NOMO-1 (cell line): ENCODE results near the gene SYCN.
"Not testable (repeated sequence)": the region's sequence is repeated elsewhere in the genome, so short reads cannot be mapped to it uniquely, and the experiment has no call there.

Experiments used
- DNase-seq, 2 experiments: peaks; one replicate each; lab custom pipeline; 2025; ENCODE audit not compliant: unreplicated experiment in 2 of 2; lab: John Stamatoyannopoulos, UW

Gene SYCN

DNA sequence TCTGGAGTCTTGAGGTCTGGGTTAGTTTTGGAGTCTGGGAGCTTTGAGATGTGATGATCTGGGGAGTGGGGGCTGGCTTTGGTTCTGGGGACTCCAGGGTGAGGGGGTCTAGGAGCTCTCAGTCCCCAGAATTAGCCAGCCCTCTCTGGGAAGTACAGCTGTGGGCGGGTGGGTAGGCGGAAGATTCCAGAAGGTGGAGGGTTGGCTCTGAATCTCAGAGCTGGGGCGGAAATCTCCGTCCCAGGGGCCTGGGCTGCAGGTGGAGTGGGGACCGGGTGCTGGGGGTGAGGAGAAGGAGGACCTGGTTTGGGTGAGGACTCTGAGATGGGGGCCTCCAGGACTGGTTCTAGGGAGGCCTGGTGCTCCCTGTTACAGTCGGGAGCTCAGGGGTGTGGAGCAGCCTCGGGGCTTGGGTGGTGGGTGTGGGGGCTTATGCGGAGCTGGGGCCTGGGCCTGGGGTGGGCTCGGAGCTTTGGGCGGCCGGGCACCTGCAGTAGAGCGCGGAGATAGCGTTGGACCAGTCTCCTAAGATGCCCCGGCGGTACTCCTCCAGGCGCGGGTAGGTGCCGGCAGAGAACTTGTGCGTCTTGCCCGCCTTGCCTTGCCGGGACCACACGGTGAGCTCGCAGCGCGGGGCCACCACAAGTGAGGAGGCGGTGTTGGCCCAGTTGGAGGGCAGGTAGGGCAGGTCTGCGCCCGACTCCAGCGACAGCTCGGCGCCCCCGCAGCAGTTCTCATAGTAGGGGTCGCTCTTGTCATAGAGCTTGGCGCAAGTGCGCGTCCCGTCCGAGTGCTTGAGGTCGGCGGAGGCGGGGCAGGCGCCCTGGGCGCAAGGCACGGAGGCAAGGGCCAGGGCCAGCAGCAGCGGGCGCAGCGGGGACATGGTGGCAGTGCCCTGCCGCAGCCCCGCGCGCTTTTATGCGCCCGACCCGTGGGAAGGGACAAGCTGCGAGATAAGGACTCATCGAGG lies at the start of gene SYCN:
Gene SYCN (minus strand): TSS at position 892 of the 970 bp plus-strand sequence. CDS start 9 bp downstream, at position 883.
- no peak for DNase-seq

DNA sequence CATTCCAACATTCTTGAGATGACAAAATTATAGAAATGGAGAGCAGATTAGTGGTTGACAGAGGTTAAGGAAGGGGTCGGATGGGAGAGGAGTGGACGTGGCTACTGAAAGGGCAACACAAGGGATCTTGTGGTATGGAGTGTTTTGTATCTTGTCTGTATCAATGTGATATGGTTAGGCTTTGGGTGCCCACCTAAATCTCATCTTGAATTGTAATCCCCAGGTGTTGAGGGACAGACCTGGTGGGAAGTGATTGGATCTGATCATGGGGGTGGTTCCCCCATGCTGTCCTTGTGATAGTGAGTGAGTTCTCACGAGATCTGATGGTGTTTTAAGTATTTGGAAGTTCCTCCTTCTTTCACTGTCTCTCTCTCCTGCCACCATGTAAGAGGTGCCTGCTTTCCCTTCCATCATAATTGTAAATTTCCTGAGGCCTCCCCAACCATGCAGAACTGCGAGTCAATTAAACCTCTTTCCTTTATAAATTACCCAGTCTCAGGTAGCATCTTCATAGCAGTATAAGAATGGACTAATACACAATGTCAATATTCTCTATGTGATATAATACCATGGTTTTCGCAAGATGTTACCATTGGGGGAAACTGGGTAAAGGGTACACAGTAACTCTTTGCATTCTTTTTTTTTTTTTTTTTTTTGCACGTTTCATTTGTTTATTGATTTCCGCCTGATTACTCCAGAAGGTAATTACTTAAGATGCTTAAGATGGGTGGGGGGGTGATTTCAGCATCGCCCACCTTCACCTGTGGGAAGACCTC lies 49.5 kb upstream of the SYCN start:
- DNase-seq = no peak

DNA sequence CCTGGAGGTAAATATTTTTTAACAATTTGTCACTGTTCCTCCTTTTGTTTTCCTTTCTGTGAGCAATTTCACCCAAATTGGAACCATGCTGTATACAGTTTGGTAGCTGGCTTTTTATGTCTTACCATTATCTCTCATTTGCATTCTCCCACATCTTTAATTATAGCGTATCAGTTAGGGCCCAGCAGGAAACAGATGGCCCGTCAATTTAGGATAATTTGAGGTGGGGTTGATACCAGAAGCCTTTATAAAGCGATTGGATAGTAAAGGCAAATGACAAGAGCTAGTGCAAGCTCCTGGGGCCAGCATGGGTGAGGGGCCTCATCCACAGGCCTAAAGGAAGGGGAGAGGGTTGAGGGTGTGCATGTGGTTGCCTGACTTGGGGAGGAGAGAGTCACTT lies 48.4 kb upstream of the SYCN start:
- no peak for DNase-seq

DNA sequence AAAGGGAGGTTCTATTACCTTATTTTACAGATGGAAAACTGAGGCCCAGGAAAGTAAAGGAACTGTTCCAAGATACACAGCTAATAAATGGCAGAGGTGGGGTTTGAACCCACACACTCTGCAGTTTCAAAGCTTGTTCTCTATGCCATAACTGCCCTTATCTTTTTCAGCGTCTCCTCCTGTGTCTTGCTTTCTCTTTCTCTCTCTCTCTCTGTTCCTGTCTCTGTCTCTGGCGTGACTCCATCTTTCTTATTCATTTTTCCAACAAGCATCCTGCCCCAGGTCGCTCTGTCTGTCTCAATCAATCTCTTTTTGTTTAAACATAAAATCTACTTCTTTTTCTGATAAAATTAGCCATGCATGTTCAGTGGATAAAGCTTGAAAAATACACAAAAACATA lies 47.8 kb upstream of the SYCN start:
- DNase-seq = no peak

DNA sequence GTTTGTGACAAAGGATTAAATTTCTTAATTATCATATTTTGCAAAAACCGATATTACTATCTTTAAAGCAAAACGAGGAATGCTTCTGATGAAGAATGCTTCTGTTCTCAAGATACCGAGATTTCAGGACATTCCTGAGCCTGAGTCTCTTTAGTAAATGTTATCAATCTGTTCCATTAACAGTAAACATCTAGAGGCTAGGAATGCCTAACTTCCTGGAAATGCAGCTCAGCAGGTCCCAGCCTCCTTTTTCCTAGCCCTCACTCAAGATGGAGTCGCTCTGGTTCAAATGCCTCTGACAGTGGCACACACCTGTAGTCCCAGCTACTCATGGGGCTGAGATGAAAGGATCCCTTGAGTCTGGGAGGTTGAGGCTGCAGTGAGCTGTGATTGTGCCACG lies 47.0 kb upstream of the SYCN start:
- no peak for DNase-seq

GRCh38 chr19:39248806-39249205 lies 44.7 kb upstream of the SYCN start, which contains the start of gene IFNL4:
Gene IFNL4, minus strand, starts transcription at chr19:39248856.
- DNase-seq = no peak

DNA sequence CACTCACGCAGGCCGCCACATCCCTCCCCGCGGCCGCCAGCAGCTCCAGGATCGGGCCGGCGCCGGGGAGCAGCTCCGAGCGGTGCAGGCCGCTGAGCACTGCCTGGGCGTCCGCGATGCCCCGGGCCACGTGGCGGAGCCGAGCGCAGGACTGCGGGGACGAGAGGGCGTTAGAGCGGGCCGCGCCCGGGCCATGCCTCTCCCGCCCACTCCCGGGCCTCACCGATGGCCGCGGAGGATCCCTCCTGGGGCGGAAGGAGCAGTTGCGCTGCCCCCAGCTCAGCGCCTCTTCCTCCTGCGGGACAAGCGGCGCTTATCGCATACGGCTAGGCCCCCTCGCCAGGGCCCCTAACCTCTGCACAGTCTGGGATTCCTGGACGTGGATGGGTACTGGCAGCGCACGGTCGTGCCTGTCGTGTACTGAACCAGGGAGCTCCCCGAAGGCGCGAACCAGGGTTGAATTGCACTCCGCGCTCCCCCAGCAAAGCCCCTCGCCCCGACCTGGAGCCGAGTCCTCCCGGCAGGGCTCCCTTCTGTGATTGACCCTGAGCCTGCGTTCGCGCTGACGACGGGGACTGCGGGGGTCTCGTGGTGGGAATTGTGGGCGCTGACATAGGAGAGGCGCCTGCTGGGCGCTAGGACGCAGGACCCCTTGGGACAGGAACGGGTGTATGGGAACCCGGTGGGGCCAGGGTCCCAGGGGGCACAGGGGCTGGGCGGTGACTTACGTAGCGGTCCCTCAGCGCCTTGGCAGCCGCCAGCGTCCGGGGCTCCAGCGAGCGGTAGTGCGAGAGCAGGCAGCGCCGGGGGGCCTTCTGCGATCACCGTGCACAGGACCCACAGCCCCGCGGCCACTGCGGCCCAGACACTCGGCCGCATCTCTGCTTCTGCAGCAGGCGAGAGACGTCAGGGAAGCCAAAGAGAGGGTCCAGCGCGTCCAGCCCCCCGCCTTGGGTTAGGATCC lies 43.9 kb upstream of the SYCN start:
- DNase-seq = no peak

- DNase-seq = no peak
Measured at GRCh38 chr19:39246951-39247669, 43.0 kb upstream of the SYCN start.

GRCh38 chr19:39245166-39245565 lies 41.1 kb upstream of the SYCN start:
- not testable (repeated sequence) for DNase-seq

GRCh38 chr19:39244410-39245100 lies 40.5 kb upstream of the SYCN start, which contains the start of gene IFNL3:
Gene IFNL3, minus strand, starts transcription at chr19:39245006. Its CDS starts 39 bp downstream, at chr19:39244967.
- DNase-seq = not testable (repeated sequence)

DNA sequence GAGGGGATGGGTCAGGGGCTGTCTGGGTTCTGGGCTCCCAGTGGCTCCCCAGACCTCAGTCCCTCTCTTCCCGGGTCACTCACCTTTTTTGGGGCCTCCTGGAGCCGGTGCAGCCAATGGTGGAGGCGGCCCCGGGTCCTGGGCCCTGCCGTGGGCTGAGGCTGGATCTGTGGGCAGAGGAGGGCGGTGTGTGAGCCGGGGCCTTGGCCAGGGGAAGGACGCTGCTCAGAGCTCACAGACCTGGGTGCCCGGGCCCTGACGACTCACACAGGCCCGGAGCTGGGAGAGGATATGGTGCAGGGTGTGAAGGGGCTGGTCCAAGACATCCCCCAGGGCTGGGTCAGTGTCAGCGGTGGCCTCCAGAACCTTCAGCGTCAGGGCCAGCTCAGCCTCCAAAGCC lies 39.7 kb upstream of the SYCN start:
- DNase-seq = not testable (repeated sequence)

DNA sequence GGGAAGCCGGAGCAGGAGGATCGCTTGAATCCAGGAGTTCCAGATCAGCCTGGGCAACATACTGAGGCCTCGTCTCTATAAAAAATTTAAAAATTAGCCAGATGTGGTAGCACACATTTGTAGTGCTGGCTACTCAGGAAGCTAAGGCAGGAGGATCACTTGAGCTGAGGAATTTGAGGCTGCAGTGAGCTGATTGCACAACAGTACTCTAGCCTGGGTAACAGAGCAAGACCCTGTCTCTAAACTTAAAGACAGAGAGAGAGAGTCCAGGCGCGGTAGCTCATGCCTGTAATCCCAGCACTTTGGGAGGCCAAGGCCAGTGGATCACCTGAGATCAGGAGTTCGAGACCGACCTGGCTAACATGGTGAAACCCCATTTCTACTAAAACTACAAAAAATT lies 36.4 kb upstream of the SYCN start:
- DNase-seq = no peak

DNA sequence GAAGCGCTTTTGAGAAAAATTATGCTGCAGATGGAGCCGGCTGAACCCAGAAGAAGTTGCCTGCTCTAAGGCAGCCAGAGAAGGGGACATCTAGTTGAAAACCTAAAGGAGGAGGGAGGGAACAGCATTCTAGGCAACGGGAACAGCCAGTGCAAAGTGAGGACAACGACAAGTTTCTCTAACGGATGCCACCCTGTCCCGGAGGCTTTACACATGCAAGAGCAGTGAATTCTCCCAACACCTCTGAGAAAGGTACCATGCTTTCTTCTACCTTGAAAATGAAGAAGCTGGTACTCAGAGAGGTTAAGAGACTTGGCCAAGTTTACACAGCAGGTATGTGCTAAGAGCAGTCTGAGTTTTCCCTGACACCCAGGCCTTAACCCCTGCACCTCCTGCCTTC lies 34.9 kb upstream of the SYCN start:
- DNase-seq = no peak

DNA sequence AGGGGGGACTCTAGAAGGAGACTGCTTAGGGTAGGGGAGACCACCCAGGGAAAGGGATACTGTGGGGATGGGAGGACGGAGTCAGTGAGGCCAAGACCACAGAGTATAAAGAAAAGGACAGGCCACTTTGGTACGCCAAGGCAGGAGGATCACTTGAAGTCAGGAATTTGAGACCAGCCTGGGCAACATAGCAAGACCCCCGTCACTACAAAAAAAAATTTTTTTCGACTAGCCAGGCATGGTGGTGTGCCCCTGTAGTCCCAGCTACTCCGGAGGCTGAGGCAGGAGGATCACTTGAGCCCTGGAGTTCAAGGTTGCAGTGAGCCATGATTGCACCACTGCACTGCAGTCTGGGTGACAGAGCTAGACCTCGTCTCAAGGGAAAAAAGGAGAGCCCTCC lies 34.1 kb upstream of the SYCN start:
- DNase-seq = no peak

DNA sequence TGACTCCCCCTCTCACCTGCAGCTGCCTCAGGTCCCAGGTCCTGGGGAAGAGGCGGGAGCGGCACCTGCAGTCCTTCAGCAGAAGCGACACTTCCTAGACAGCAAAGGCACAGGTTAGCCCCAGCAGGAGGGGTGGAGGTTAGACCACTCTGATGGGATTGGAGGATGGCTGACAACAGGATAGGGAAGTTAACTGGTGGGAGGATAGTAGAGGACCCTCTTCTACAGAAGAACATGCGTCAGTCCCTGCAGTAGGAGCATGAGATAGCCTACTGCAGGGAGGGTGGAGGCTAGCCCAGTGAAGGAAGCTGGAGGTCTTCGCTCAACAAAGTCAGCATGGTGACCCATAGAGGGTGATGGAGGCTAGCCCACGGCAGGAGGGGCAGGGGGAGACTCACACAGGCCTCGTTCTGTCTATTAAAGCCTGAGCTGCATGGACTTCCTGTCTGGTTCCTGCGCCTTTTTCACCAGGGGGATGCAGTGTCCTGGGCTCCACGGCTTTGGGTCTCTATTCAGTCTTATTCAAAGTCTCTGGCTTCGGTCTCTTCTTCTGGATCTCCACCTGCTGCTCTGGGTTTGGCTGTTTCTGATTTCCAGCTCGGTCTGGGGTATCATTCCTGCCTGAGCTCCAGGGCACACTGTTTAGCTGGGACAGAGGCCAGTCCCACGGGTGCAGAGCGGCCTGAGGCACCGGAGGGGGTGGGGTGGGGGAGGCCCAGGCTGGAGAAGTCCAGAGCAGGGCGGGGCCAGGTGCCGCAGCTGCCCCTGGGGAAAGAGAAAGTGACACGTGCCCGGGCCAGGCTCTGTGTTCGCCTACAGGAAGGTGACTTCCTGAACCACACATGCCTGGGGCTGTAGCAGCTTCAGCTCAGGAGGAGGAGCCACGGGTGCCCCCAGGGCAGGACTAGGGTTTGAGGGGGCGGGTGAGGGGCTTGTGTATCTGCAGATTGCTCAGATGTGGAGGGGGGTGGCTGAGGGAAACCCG lies 33.4 kb upstream of the SYCN start:
- peak; percentile 19 to 28 for DNase-seq

DNA sequence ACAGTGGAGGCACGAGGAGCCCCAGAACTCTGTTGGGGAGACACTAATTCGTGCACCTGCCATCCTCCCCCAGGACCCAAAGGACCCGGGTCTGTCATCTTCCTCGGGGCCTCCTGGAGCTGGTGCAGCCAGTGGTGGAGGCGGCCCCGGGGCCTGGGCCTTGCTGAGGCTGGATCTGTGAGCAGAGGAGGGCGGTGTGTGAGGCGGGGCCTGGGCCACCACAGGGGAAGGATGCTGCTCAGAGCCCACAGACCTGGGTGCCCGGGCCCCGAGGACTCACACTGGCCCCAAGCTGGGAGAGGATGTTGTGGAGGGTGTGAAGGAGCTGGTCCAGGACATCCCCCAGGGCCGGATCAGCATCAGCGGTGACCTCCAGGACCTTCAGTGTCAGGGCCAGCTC lies 32.5 kb upstream of the SYCN start:
- no peak for DNase-seq

DNA sequence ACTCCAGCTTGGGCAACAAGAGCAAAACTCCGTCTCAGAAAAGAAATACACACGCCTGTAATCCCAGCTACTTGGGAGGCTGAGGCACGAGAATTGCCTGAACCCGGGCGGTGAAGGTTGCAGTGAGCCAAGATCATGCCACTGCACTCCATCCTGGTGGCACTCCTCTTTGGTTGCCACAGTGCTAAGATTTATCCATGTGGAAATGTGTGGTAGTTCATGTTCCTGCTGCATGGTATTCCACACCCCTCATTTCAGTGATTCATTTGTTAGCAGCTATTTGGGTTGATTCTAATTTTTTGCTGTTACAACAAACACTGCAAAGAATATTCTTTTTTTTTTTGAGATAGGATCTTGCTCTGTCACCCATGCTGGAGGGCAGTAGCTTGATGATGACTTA lies 28.6 kb upstream of the SYCN start:
- no peak for DNase-seq
